ENCODE results near the gene C1QTNF8.

DNA sequence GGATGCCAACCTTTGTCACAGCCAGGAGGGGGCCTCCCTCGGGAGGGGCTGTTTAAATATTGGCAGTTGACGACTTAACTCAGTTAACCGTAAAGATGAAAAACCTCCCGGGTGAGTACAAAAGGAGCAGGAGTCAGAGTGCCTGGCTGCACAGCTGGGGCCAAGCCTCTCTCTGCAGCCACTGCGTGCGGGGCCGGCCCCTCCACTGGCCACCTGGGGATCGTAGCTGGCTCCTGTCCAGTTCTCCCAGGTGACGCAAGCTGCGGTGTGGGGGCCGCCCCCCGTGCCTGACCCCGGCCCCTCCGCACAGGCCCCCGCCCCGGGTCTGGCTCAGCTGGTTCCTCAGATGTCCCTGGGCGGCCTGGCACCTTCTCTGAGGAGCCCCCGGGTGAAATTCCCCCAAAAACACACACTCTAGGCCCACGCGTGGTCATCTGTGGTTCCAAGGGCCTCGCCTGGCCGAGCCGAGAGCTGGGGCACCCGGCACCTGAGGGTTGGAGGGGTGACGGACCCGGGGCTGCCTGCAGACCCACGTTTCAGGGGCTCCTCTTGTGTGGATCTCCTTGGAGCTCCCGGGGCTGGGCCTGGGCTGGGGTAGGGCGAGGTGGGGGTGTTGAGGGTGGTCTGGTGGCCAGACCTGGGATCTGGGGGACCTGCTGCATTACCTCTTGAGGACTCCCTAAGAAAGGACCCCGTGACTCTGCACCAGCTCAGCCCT, 49.5 kb upstream of the C1QTNF8 start:
- TF ChIP-seq, protein P1, sequence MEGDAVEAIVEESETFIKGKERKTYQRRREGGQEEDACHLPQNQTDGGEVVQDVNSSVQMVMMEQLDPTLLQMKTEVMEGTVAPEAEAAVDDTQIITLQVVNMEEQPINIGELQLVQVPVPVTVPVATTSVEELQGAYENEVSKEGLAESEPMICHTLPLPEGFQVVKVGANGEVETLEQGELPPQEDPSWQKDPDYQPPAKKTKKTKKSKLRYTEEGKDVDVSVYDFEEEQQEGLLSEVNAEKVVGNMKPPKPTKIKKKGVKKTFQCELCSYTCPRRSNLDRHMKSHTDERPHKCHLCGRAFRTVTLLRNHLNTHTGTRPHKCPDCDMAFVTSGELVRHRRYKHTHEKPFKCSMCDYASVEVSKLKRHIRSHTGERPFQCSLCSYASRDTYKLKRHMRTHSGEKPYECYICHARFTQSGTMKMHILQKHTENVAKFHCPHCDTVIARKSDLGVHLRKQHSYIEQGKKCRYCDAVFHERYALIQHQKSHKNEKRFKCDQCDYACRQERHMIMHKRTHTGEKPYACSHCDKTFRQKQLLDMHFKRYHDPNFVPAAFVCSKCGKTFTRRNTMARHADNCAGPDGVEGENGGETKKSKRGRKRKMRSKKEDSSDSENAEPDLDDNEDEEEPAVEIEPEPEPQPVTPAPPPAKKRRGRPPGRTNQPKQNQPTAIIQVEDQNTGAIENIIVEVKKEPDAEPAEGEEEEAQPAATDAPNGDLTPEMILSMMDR (conservative IDR thresholded peaks at IDR 0.05; ENCODE audit: low read length): no peak
- no peak for TF ChIP-seq EZH2phosphoT487 (IDR thresholded peaks at IDR 0.05; ENCODE audit: borderline replicate concordance, low read depth, low read length)
